Fibroblast of skin of right biceps (primary cell): ENCODE data around the gene GRM8.

Experiments used
- DNase-seq: peaks from one replicate; pipeline ENCODE4 v3.0.0-alpha.2; 2013

Gene GRM8

DNA sequence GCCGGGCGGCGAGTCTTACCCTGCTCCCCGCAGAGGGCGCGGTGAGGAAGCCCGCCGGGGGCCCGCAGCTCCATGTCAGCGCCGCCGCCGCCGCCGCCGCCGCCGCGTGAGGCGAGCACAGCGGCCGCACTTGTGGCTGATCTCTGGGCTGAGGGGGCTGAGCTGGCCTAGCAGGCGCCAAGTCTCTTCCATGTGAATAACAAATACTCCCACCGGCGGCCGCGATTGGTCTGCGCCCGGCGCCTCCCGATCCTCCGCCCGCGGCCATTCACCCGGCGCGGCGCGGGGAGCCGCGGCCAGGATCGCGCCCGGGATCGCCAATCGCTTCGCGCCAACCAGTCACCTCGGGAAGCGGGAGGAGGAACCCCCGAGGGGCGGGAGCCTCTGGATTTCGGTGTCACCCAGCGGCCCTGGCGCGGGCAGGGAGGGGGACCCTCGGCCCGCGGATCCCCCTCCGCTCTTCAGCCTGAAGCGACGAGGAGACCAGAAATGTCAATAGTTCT, at the start of gene GRM8:
TSS of gene GRM8 (minus strand) at position 164 of the 503 bp plus-strand sequence.
- peak; percentile 45 for DNase-seq

DNA sequence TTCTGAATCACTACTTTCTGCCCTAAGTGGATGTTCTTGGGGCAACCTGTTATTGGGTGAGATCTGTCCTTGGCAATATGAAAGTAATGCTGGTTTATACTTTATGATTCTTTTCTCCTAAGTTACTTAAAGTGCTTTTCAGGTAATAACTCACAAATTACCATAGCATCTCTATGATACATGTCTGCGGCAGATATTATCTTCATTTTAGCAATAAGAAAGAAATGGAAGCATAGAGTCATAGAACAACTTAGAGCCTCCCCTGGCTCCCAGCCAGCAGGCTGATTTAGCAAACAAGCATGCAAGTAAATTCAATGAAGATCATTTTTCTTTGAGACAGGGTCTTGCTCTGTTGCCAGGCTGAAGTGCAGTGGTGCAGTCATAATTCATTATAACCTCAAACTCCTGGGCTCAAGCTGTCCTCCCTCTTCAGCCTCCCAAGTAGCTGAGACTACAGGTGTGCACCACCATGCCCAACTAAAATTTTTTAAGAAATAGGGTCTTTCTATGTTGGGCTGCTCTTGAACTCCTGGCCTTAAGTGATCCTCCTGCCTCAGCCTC, 38.1 kb upstream of the GRM8 start:
- DNase-seq: peak; percentile 1

DNA sequence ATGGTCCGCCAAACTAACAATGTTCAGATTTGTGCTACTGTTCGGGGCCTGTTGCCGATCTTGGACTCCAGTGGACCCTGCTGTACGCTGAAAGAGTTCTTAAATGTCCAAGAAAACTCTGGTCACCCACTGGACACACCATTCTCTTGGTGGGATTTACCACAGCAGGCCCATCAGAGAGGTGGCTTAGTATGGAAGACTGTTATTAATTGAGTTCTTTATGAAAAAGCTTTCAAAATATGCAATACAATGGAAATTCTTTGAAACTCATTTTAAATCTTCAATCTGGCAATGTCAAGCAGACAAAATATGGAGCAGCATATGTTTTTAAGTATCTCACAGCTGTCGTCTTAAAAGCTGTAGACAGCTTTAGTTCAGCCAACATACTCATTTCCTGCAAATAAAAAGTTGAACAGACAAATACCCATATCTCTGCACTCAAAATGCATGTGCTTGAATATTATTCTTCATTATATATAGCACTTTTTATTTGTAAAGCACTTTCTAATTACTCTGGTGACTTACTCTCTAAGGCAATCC, 37.4 kb upstream of the GRM8 start:
- no peak for DNase-seq

DNA sequence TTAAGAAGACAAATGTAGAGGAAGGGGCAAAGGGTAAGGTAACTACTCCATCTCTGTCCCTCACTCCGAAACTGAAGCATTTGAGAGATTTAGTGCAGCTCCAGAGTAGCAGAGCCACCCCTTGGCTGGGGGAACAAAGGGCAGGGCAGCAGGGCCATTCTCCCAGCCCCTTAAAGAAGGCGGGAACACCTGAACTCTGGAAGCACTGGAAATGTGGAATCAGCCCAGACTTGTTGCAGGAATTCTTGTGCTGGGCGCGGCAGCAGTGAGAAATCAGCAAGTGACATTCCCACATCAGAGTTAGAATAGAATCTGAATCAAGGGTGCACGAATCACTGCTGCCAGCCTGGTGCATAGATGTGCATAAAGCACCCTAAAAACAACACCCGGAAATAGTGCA, 34.4 kb upstream of the GRM8 start:
- no peak for DNase-seq

DNA sequence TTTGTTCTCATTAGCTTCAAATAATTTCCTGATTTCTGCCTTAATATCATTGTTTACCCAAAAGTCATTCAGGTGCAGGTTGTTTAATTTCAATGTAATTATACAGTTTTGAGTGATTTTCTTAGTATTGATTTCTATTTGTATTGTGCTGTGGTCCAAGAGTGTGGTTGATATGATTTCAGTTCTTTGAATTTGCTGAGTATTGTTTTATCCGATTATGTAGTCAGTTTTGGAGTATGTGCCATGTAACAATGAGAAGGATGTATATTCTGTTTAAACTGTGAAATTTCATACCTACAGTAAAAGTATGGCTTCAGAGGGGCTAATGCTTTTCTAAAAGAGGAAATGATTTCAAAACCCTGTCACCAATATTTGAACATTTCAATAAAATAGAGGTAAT, 17.4 kb upstream of the GRM8 start:
- DNase-seq: no peak

DNA sequence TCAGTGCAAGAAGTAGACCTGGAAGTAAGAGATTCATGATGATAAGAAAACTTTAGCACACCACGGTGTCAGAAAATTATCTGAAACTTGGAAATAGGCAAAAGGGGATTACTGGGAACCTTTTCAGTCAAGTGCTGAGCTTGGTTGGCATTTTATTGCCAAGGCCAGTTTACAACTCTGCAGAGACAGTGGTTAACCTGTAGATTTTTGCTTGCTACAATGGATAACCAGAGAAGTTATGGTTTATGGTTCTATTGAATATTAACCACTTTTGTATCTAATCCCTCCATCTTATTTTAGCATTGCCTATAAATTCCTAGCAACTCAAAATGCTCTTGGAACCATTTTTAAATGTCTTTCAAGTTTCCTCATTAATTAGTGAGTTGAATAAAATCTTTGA, 13.3 kb upstream of the GRM8 start:
- DNase-seq: no peak

DNA sequence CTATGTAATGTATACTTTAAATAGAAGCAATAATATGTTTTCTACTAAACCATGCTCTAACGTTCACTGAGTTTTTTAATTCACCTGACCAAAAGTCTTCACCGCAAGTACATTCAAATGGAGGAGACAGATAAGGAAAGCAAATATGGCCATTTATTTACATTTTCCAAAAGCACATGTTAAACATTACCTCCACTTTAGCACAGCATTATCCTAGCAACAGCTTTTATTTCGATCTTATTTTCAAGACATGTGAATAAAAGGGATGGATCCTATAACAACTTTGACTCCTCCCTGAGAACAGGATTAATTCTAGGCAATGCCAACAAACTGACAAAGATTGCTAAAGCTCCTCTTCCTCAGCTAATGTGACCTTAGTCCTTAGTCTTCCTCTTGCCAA, 11.5 kb upstream of the GRM8 start:
- DNase-seq: no peak

DNA sequence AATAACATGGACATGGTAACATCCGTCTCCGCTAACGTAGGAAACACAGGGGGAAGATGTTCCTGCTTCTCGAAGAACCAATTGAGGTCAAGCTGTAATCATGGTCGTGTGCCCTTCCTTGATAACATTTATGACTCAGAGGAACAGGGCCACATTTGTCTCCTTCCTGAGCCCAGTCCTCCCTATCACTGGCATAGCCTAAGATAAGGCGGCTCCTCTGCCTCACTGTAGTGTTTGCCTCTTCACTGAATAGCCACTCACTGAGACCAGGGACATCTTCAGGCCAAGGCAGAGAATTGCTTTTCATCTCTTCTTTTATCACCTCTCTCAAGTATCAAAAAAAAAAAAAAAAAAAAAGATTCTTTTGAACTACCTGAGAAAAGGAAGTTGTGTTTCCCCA, 5.4 kb upstream of the GRM8 start:
- DNase-seq: no peak

DNA sequence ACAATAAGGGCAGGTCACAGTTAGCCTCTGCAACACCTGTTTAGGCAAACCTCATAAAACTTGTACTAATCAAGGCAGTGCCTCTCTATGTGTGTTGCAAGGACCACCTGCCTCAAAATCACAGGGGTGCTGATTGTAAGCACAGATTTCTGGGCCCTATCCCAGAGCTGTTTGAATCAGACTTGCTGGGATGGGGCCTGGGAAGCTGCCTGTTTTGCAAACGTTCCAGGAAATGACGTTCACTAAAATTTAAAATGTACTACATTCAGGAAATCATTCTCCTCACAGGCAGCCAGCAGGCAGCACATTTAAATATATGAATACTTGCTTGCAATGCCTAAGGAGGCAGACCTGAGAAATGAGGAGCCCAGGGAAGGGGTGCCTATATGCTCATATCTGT, 4.3 kb upstream of the GRM8 start:
- DNase-seq: no peak

DNA sequence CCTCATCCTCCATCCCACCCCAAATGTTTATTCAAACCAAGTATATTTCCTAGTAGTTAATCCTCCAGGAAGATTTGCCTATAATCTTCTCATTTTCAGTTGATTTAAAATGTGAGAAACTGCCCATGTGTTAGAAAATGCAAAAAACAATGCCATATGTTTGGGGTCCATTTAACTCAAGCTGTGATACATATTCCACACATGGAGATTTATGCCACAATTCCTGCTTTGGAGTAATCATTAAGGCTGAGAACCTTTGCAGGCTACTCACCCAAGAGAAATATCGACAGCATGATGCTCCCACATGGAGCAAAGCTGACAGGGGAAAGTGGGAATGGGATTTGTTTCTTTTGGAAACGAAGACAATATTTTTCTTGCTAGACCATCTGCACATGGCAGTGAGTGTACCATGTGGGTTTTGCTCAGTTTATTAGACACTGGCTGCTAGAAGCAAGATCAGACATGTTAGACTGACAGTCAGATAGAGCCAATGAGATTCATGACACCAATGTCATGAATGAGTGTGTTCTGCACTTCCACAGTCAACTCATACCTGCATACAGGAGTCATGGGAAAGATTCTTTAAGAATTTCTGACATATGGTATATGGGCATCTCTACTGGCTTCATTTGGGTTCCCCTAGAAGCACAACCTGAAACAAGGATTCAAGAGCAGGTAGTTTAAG, 3.4 kb upstream of the GRM8 start:
- DNase-seq: no peak

DNA sequence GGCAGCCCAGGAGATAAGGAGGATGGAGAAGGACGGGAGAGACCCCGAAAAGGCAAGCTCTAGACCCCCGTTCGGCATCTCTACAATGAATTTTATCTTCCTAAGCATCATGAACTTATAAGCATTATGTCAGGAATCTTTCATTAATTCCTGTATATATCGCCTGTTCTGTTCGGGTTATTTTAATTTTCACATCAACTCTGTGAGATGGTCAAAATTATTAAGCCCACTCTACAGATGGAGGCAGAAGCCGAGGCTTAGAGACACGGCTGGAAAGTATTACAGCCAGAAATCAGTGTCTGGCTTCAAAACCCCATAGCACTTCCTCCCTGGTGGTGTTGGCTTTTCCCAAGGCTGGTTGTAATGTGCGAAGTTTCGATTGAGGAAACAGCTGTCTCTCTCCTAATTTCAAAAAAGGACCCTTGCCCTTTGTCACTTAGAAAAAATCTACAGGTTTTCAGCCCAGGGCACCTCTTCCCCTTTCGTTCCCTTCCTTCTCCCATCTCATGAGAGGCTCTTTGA, 1.5 kb upstream of the GRM8 start:
- DNase-seq: no peak

DNA sequence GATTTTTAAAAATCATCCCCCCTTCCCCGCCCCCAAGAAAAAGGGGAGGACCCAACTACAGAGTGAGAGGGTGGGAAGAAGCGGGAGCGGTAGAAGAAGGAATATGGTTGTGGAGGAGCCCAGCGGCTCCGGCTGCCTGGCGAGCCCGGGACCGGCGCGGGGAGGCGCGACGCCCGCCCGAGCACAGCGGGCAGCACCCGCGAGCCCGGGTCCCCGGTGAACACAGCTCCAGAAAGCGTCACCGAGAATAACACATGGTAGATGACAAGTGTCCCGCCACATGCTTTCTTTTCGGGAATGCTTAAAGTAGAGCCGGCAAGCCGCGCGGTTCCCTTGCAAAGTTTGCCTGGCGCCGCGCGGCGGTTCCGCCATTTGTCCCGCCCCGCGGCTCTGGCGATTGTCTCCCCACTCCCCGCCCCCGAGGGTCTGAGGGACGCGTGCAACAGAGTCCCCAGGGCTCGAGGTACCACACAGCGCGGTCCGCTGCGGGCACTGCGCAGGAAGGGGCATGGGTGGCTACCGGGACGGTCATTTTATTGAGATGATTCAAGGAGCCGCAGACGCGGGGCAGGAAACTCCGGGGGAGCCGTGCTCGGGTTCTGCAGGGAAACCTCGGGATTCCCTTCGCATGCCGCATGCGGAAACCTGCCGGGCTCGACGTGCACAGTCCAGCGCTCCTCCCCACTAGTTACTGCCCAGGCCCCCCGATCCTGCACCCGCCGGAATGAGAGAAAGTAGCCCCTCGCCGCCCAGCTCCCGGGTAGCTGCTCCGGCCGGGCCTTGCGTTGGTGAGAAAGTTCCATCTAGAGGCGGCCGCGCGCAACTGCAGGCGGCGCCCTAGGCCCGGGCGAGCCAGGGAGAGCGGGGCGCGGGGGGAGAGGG, 781 bp upstream of the GRM8 start:
- DNase-seq: peak; percentile 56

DNA sequence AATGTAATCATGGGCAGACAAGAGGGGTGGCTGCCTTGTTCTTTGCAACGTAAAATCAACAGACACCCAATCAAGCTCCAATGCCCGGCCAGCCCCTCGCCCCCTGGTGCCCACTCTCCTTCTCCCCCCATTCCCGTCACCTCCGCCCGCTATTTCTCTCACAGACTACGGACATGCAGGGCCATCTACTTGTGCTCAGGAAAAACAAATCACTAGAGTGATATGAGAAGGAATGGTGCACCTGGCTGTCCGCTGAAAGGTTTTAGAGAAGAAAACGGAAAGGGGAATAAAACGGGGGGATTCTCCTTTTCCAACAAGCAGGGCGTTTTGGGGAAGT, 396 bp downstream of the GRM8 start:
- no peak for DNase-seq

DNA sequence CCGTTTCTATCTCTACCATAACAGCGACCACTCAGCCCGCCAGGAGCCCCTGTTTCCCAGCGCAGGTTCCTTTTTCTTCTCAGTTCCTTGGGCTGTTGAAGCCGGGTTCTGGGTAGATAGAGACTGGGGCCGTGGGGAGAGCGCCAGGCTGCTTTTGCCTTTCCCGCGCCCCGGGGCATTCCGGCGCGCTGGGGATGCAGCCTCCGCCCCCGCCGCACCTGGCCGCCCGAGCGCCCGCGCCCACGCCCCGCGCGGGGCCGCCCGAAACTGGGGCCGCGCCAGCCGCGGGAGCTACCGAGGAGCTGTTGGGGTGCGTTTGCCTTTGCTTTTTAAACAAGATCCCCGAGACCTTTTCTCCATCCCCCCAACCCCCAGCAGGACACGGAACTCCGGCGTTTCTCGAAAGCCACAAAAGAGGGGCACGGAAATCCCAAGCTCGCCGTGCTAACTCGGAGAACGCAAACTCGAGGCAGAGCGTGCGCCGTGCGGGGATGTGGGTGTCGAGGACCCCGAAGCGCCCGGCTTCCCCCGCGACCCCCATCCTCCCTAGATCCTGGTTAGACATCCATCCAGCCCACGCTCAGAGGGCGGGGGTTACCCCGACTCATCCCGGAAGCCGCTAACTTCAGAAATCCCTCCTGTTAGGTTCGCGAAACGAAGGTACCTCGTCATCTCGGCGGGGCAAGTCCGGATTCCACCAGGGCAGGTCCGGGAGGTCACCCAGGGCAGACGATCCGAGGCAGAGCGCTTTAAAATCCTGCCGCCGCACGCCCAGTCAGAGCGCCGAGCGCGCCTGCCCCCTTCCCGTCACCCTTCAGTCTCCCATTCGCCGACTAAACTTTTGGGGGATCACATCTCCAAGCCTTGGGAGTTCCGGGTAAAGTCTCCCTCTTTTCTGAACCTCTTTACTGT, 1.0 kb downstream of the GRM8 start:
- no peak for DNase-seq

DNA sequence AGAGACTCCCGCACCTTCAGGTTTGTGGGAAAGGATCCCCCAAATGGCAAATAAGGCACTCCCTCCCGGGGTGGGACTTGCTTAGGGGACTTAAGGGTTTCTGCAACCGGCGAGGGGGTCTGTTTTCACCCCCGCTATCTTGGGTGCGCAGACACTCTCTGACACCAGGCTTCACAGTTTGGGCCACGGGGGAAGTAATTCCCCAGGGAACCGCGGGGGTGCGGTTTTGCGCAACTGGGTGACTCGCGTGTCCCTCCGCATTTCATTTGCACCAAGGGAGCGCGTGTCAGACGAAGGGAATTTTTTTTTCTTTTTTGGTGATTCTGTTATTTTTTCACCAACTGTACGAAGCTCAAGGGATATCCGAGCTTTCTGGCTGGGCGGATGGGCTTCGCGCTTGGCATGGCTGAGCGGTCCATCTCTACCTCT, 1.7 kb downstream of the GRM8 start:
- DNase-seq: no peak

DNA sequence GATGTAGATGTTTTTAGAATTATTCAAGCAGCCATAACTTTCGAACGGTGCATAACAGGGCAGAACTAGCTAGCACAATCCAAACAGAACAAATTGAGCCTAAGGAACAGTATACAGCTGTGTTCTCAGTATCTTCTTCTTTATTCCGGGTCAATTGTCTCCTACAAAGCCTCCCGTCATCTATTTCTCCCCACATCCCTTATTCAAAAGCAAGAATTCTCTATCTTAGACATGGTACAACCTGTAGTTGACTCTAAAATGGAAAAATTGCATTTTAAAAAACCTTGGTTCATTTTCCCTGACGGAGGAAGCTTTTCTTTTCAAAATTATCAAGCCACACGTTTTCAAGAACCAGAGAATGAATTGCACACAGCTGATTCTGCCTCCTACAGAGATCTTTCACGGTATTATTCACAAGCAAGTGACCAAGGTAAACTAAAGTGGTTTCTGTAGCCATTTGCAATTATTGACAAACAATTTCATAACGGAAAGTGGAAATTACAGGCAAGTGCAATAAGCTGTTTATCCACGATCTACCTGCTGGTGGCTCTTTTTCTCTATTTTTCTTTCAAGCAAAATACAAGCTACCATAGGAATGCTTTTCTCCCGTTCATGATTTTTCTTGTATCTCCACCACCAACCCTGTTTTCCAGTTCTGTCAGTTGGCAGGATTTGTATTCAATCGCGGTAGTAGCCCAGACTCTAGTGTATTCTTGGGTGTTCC, 2.3 kb downstream of the GRM8 start:
- no peak for DNase-seq

DNA sequence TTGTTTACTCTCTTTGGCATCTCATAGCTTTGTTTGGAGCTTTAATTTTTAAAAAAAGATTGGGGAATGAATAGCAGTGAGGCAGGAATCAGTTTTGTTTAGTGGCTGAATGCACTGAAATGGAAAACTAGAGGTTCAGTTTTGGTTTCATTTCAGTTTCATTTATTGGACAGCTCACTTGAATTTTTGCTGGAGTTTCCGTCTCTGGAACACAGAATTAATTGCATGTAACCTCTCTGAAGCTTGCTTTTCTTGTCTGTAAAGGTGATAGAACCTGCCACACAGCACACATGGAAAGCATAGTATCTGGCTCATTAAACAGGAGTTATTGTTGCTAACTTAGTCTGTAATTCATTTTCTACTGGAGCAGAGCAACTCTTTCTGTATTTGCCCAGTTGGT, 7.1 kb downstream of the GRM8 start:
- no peak for DNase-seq

DNA sequence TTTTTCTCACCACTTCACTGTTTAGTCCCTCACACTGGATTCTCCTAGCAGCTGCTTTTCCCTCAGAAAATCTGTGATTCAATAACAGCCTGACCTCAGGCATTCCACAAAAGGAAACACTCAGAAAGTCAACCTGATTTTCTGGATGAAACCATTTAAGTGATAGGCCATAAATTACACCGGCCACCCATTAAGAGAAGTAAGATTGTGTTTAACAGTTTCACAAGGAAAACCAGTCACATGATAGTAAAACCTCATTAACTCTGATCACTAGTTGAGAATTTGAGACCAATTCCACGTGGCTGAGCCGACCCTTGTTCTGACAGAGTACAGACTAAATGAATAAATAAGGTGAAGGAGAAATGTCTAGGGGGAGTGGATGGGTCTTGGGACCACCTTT, 7.7 kb downstream of the GRM8 start:
- no peak for DNase-seq

DNA sequence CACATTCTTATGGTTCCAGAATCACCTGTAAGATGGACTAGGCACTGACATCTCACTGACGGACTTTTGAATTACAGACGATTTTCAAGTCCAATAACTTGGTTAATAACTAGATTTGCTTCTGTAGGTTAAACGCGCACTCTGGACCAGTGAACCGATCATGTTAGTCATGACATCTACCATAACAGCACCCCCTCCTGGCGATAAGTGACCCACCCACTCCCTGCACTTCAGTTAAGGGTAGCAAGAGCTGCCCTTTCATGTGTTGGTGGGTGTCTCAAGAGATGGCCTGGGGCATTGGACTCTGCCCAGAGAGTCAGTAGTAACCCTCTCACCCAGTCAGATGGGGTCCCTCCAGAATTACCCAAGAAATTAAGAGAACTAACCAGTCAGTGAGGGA, 12.9 kb downstream of the GRM8 start:
- no peak for DNase-seq

DNA sequence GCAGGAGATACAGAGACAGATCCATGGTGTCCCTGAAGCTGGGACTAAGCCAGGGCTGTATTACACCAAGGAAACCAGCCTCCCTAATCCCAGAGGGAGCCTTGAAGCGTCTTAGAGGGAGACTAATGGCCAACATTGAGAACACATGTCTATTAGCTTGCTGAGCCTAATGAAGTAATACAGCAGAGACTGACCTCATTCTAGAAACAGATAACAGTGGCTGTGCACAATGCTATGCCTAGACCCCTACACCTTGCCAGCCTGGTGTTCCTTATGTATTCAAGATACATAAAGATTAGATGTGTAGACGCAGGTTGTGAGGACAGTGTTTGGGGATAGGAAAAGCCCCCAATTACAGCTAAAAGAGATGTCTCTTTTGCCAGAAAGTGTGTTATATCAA, 19.1 kb downstream of the GRM8 start:
- DNase-seq: no peak

DNA sequence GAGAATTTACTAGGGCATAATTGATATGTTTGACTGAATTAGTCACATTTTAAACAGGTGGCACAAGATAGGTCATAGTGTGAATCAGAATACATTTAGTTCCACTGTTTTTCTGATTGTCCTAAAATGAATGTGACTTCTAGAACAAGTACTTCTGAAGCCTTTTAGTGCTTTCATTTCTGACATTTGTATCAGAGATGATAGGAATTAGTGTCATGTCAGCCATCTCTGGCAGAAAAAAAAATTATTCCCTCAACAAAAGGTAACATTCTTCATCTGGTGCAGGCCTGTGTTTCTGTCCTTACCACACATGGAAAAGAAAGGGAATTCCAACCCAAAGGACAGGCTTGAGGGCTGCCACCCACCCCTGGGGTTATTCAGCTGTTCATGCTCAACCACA, 21.3 kb downstream of the GRM8 start:
- no peak for DNase-seq
